ENCODE data around the gene POLR2H.

GRCh38 chr3:184341925-184342324, 19.6 kb upstream of the POLR2H start:
- no peak for TF ChIP-seq CTCF (IDR thresholded peaks at IDR 0.05)
- TF ChIP-seq POLR2A (IDR thresholded peaks at IDR 0.05): no peak
